ENCODE results near the gene LINGO3. TPM values are rescaled to one million over a fixed set of nuclear protein-coding genes. Genes with fewer than 3 reads are reported as not detected.

LINGO3 gene
- total and polyA plus RNA-seq, 10 of the 15 experiments (the other 5 are each of a cell fraction or from before 2014, with no cell fraction given): 0.09 to 2.0 (median 0.40) TPM; not detected in 5

- TF ChIP-seq, protein P1, sequence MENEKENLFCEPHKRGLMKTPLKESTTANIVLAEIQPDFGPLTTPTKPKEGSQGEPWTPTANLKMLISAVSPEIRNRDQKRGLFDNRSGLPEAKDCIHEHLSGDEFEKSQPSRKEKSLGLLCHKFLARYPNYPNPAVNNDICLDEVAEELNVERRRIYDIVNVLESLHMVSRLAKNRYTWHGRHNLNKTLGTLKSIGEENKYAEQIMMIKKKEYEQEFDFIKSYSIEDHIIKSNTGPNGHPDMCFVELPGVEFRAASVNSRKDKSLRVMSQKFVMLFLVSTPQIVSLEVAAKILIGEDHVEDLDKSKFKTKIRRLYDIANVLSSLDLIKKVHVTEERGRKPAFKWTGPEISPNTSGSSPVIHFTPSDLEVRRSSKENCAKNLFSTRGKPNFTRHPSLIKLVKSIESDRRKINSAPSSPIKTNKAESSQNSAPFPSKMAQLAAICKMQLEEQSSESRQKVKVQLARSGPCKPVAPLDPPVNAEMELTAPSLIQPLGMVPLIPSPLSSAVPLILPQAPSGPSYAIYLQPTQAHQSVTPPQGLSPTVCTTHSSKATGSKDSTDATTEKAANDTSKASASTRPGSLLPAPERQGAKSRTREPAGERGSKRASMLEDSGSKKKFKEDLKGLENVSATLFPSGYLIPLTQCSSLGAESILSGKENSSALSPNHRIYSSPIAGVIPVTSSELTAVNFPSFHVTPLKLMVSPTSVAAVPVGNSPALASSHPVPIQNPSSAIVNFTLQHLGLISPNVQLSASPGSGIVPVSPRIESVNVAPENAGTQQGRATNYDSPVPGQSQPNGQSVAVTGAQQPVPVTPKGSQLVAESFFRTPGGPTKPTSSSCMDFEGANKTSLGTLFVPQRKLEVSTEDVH (IDR thresholded peaks at IDR 0.05; ENCODE audit: low read depth, partially characterized antibody): no peak
- no peak for TF ChIP-seq SPI1 (IDR thresholded peaks at IDR 0.05; ENCODE audit: borderline replicate concordance, insufficient read depth, low read depth, low read length)
Measured at GRCh38 chr19:2296141-2296540, 11.8 kb downstream of the LINGO3 start (continued).

- no peak for FAIRE-seq
- TF ChIP-seq KDM1A (IDR thresholded peaks at IDR 0.05; ENCODE audit: borderline replicate concordance) (no peak), TCF12 (IDR thresholded peaks at IDR 0.05; ENCODE audit: low read depth, low read length) (no peak), ZNF217 (IDR thresholded peaks at IDR 0.05) (no peak), ATF2 (IDR thresholded peaks at IDR 0.05; ENCODE audit: low read length) (no peak), USF1 (IDR thresholded peaks at IDR 0.05; ENCODE audit: borderline replicate concordance, extremely low read length, insufficient read depth, low read depth, low read length) (no peak), IRF3 (IDR thresholded peaks at IDR 0.05) (no peak)
- TF ChIP-seq, protein P1 (IDR thresholded peaks at IDR 0.05; ENCODE audit: low read depth, partially characterized antibody): no peak
- TF ChIP-seq, protein P2, sequence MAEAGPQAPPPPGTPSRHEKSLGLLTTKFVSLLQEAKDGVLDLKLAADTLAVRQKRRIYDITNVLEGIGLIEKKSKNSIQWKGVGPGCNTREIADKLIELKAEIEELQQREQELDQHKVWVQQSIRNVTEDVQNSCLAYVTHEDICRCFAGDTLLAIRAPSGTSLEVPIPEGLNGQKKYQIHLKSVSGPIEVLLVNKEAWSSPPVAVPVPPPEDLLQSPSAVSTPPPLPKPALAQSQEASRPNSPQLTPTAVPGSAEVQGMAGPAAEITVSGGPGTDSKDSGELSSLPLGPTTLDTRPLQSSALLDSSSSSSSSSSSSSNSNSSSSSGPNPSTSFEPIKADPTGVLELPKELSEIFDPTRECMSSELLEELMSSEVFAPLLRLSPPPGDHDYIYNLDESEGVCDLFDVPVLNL (IDR thresholded peaks at IDR 0.05; ENCODE audit: low read depth, low read length): no peak
Measured at GRCh38 chr19:2294687-2295335, 13.1 kb downstream of the LINGO3 start.

More at GRCh38 chr19:2294687-2295335, 13.1 kb downstream of the LINGO3 start:
- Histone ChIP-seq H3K4me2 (ENCODE audit: control insufficient read depth, insufficient read depth) (no peak overlapping the region), H4K20me1 (ENCODE audit: control insufficient read depth, insufficient read depth) (no peaks in the 10 kb centered on the region; the same call in 1 of the 2 replicates), H3K4me3 (no peak overlapping the region), H3K27ac (ENCODE audit: control insufficient read depth, insufficient read depth) (no peak overlapping the region), H2AFZ (ENCODE audit: control insufficient read depth, low read depth, low read length) (no peak overlapping the region), H3K9ac (ENCODE audit: control insufficient read depth, insufficient read depth, low read length) (no peak overlapping the region), H3K79me2 (ENCODE audit: control insufficient read depth, insufficient read depth, low read length) (no peaks in the 10 kb centered on the region; the same call in 1 of the 2 replicates), H3K4me1 (ENCODE audit: control insufficient read depth, insufficient read depth, low read length) (peaks cover 11% of the 10 kb centered on the region), H3K36me3 (ENCODE audit: control insufficient read depth in 2 of 2, insufficient read depth in 2 of 2, low read length in 1 of 2) (no peaks in the 10 kb centered on the region), H3K9me3 (replicated peaks; ENCODE audit: control insufficient read depth, insufficient read depth, low read length) (no peaks in the 10 kb centered on the region), H3K27me3 (replicated peaks in 1 of 2; ENCODE audit: control insufficient read depth in 2 of 2, insufficient read depth in 2 of 2, low read length in 1 of 2) (no peaks in the 10 kb centered on the region)
- ATAC-seq: no peak
- intact Hi-C loops (cut with micrococcal nuclease; ENCODE audit: unreplicated experiment): no loop called here
- POLR2A ChIA-PET: interaction anchor here (0.5 to 0.6 kb wide), 3 partner anchors 24 to 964 kb away, joined by 4 to 6 read pairs (median 5); no protein-coding TSS in a partner anchor
- SMC1A ChIA-PET (ENCODE audit: uncharacterized antibody, unreplicated experiment): no interaction called here
- in situ Hi-C loops (cut with MboI): no loop called here
- 86% methylated on average over 26 of the region's 26 CpGs for WGBS (ENCODE audit: insufficient coverage, insufficient replicate concordance, low lambda C conversion rate, missing lambda C conversion rate)
- CTCF ChIA-PET: interaction anchor here (0.9 kb wide), 1 partner anchor 457 kb away, joined by 3 read pairs; no protein-coding TSS in a partner anchor
- RAD21 ChIA-PET (ENCODE audit: unreplicated experiment): no interaction called here
- no peak for DNase-seq (ENCODE audit: low read depth, low spot score)
- no TSS peak for BruUV-seq (replicated peaks)

All from GM12878 (cell line).